Measurements from ENCODE around the gene PDGFRA.
"Not testable (repeated sequence)": the region's sequence is repeated elsewhere in the genome, so short reads cannot be mapped to it uniquely, and the experiment has no call there.

PDGFRA gene

DNA sequence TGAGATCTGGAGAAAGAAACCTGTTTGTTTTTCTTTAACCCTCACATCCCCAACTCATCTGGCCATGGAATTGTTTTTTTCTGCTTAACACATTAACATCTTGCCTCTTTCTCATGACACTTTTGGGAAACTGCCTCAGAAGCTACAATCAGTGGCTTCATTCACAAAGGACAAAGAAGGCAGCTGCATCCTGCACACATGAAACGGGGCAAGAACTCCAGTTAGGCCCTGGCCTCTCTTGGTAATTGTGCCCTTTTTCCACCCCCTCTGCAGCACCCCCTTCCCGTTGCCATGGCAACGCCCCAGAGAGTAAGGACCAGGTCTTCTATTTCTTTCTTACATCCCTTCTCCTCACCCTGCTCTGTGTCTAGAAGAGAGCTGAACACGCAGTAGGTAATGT is 103.4 kb downstream of the PDGFRA start:
- DNase-seq (ENCODE audit: extremely low read depth, low read depth): no peak
- TF ChIP-seq, protein P1, sequence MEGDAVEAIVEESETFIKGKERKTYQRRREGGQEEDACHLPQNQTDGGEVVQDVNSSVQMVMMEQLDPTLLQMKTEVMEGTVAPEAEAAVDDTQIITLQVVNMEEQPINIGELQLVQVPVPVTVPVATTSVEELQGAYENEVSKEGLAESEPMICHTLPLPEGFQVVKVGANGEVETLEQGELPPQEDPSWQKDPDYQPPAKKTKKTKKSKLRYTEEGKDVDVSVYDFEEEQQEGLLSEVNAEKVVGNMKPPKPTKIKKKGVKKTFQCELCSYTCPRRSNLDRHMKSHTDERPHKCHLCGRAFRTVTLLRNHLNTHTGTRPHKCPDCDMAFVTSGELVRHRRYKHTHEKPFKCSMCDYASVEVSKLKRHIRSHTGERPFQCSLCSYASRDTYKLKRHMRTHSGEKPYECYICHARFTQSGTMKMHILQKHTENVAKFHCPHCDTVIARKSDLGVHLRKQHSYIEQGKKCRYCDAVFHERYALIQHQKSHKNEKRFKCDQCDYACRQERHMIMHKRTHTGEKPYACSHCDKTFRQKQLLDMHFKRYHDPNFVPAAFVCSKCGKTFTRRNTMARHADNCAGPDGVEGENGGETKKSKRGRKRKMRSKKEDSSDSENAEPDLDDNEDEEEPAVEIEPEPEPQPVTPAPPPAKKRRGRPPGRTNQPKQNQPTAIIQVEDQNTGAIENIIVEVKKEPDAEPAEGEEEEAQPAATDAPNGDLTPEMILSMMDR (IDR thresholded peaks at IDR 0.05; ENCODE audit: low read depth, low read length): no peak

DNA sequence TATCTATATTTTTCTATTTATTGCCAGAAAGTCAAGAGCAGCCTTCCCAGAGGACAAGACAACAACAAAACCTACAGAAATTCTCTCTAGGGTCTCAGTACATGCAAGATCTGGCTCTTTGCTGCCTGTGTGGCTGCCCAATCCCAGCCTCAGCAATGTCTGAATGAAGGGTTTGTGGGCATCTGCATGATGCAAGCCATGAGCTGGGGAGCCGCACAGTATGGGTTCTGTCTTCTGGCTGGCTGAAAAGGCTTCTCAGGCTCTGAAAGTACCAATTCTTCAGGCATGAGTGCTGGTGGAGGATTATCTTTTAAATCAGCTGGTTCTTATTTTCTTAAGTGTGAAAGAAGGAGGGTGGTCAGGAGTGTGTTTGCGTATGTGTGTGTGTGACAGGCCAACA is 104.6 kb downstream of the PDGFRA start:
- TF ChIP-seq, protein P1 (IDR thresholded peaks at IDR 0.05; ENCODE audit: low read depth, low read length): no peak
- no peak for DNase-seq (ENCODE audit: extremely low read depth, low read depth)

DNA sequence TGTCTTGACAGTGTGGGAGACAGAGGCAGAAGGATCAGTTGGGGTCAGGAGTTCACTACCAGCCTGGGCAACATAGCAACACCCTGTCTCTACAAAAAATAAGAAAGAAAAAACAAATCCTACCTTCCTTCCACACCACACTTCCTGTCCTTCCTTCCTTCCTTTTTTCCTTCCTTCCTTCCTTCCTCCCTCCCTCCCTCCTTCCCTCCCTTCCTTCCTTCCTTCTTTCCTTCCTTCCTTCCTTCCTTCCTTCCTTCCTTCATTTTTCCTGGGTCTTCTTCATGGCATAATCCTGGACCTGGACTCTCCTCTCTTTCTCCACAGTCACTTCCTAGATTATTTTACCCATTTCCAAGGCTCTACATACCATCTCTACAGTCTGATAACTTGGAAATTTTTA is 105.7 kb downstream of the PDGFRA start:
- DNase-seq (ENCODE audit: extremely low read depth, low read depth): not testable (repeated sequence)

DNA sequence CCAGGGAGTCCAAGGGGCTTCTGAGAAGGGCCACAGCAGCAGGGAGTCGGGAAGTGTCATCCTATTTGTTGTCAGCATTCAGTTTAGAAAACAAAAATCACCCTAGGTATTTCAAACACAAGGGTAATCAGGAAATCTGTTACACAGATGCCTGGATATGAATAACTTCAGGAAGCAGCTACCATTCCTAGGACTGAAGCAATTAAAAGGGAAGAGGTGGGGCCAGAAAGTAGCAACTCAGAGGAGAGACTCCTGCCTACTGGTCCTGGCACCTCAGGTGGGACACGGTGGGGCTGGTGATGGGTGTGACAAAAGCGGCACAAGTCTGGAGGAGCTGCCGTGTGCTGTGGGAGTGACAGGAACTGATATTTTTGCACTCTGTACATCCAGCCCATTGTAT is 107.9 kb downstream of the PDGFRA start:
- TF ChIP-seq, protein P1 (IDR thresholded peaks at IDR 0.05; ENCODE audit: low read depth, low read length): no peak
- DNase-seq (ENCODE audit: extremely low read depth, low read depth): no peak

DNA sequence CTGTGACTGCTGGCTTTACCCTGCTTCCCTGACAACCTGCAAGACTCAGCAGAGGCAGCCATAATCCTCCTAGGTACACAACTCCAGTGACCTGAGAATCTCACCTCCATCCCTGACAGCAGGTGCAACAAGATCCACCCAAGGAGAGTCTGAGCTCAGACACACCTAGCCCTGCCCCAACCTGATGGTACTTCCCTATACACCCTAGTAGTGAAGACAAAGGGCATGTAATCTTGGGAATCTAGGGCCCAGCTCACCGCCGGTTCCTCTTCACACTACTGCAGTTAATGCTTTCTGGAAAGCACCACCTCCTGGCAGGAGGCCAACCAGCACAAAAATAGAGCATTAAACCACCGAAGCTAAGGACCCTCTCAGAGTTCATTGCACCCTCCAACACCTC is 113.0 kb downstream of the PDGFRA start:
- not testable (repeated sequence) for DNase-seq (ENCODE audit: extremely low read depth, low read depth)

Data from AG09319 (cell line).